Measurements from ENCODE around the gene GOLT1A.

Gene GOLT1A, protein sequence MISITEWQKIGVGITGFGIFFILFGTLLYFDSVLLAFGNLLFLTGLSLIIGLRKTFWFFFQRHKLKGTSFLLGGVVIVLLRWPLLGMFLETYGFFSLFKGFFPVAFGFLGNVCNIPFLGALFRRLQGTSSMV

DNA sequence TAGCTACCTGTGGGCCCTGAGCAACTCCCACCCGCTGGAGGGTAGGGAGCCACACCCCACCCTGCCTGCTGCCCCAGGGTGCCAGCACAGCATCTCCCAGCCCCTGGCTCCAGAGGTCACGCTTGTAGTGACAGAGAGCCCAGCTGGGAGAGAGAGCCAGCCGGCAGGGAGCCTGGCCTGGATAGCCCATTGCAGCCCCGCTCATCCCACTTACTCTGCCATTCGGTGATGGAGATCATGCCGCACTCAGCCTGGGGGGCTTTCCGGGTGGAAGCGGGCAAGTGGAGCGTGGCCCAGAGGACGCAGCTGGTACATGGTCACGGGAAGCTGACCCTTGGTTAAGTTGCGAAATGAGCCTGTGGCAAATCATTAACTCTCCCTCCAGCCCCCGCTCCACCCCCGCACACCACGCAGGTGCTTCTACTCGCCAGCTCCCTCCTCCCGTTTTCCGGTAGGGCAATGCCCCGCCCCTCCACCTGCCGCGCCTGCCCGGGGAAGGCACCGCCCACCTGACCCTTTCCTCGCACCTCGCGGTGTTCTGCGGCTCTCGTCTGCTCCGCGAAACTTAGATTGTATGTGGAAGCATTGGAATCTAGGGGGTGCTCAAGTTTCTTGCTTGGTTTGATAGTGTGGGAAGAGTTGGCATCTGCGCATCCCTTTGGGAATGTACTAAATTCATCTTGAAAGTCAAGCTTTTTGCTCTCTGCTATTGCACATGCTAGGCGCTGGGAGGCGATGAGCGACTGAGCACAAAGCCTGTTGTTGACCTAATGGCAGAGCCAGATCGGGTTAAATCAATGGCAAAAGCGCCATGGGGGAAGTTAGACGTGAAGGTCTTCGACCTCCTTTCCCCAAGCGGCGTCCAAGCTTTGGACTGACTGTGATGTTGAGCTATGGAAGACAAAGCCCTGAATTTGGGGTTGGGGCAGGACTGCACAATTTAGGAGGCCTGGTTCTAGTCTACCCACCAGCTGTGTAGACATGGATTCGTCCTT, at the start of gene GOLT1A:
GOLT1A (minus strand) TSS at position 321 of the 995 bp plus-strand sequence; CDS start at position 239, 82 bp downstream.
- in situ Hi-C loops (cut with HindIII; ENCODE audit: low sequenced_read_pairs): no loop called here

DNA sequence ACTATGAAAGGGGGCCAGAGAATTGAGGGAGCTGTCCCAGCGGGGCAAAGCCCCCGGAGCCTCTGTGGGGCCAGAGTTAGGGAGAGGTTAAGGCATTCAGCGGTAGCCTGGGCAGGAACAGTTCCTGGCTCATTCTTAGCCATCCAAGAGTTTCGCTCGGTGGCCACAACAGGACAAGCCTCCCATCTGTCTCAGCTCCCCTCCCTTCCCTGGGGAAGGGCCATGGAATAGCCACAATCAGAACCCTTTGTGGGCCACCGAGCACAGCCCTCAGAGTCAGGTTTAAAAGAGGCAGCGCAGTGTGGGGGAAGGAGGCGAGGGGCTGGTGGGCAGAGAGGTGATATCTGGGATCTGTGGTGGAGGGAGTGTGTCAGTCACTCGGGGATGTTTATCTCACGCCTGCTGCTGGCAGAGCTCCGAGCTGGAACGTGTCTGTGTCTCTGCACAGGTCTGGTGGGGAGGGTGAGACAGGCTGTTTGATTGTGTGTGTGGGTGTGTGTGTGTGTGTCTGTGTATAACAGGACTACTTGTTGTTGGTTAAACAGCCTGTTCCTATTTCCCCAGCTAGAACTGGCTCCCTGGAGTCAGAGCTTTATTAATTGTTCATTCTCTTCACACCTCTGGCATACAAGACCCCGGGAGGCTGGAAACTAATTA, 49.6 kb upstream of the GOLT1A start:
- in situ Hi-C loops (cut with HindIII; ENCODE audit: low sequenced_read_pairs): no loop called here

DNA sequence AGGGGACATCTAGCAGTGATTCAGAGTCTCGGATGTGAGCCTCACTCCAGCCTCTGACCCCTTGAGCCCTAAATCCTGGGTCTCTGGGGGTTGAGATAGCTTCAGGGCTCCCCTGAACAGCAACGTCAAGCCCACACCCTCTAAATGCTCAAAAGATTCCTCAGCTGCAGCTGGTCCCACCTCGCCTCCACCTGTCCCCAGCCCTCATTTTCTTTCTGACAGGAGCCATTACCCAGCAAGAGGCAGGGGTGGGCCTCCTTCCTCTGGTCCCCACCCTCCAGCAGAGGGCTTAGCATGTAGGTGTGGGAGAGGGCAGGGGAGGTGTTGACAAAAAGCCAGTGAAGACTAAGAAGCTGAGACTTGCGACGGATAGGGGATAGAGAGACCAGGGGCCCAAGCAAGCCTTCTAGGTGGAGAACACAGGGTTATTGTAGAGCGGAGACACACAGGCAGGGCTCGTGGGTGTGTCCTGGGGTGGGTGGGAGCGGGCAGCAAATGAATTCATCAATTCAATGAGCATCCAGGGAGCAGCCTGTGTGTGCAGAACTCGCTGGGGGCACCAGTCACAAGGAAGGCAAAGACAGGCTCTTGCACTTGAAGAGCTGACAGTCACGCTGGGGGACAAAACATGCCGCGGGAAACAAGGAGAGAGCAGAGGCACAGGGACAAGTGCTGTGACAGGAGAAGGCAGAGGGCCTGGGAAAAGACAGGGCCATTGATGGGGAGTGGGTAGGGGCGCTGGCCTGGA, 48.9 kb upstream of the GOLT1A start:
- in situ Hi-C loops (cut with HindIII; ENCODE audit: low sequenced_read_pairs): no loop called here

DNA sequence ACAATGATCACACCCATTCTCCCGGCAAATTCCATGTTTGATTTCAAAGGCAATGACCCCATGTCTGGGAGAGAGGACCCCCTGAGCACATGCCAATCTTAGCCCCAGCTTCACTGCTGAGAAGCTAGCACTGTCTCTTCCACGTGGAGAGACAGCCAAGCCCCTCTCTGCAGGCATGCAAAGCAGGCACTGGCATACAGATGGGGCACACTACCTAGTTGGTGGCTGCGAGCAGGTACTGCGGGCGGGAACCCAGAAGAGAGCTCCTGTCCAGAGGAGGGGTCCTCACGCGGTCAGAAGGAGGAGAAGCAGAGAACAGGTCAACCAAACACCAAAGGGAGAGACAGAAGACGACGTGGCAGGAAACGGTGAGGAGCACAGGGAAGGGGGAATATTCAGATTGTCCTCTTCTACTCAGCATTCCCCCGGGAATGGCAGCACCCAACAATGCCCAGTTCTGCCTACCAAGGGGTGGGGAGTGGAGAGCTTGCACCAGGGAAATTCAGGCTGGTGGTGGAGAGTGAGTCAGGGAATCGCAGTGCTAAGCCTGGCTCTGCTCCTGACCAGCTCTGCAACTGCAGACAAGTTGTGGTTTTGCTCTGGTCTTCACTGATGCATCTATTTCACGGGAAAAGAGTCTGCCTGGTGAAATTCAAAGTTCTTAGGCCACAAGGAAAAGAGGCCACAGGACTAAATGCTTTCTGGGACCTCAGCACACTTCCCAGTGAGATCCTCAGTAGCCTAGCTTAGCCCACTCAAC, 48.1 kb upstream of the GOLT1A start:
- in situ Hi-C loops (cut with HindIII; ENCODE audit: low sequenced_read_pairs): no loop called here

DNA sequence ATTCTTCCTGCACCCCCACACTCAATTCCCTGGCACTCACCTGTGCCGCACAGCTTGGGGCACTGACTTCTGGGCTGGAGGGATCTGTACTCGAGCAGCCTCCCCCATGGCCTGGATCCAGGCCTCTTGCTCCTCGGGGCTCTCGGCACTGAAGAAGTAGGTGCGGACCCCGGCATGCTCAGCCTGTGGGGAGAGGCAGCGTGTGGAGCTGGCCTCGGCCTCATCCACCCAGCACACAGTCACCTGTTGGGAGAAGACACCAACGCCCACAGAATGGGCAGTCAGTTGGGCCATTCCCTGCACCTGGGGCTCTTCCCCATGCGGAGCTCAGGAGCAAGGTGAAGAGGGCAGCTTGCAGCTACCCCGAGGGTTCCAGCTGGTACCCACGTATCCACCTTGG, 47.5 kb upstream of the GOLT1A start:
- in situ Hi-C loops (cut with HindIII; ENCODE audit: low sequenced_read_pairs): no loop called here

DNA sequence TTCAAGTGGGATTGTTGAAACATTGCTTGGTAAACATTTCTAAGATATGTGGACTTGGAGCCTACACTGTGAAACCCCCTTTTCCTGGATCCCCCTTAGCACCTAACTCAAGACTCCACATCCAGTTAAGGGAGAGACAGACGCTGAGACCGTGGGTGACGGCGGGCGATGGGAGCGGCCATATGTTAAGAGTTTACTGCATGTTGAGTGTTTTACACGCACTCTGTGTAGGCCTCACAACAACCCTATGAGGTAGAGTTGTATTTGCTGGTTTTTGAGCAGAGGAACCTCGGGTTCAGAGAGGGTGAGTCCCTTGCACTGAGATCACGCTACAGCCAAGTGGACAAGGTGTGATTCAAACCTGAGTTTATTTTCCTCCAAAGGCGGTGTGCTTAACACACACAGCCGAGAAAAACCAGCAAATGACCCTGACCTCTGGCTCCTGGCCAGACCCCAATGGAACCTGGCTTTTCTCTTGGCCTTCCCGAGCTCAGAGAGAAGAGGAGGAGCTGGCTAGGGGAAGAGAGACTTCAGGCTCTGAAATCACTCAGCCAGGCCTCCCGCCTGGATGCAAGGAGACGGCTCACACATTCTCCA, 46.9 kb upstream of the GOLT1A start:
- in situ Hi-C loops (cut with HindIII; ENCODE audit: low sequenced_read_pairs): no loop called here

DNA sequence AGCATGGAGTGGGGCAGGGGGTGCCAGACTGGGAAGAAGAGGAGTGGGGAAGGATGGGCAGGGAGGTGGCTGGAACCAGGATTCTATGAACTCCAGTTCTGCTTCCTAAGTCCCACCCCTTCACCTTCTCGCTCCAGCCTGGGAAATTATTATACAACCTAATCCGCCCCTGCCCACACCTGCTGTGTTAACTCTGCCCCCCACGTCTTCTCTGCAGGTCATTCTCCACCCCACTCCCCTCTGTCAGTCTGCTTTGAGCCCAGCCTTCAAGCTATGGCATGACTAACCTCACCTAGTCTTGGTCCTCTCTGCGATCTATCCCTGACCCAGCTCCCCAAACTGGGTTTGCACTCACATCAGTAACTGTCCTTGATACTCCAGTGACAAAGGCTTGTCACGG, 46.0 kb upstream of the GOLT1A start:
- in situ Hi-C loops (cut with HindIII; ENCODE audit: low sequenced_read_pairs): no loop called here

DNA sequence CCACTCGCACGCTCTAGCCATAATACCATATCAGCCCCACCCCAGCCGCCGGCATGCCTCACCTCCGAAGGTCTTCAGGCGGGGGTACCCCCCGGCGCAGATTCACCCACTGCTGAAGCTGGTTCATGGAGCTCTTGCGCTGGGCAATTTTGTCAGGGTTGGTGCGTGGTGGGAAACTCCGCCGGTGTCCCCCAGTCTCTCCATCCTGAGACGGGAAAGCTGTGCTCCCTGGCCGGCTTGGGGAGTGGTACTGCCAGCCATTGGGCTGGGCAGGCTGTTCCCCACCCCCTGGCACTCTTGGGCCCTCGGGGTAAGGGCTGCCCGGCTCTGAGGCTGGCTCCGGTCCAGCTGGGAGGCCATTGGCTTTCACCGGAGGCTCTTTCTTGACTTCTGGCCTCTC, 45.4 kb upstream of the GOLT1A start:
- in situ Hi-C loops (cut with HindIII; ENCODE audit: low sequenced_read_pairs): no loop called here

DNA sequence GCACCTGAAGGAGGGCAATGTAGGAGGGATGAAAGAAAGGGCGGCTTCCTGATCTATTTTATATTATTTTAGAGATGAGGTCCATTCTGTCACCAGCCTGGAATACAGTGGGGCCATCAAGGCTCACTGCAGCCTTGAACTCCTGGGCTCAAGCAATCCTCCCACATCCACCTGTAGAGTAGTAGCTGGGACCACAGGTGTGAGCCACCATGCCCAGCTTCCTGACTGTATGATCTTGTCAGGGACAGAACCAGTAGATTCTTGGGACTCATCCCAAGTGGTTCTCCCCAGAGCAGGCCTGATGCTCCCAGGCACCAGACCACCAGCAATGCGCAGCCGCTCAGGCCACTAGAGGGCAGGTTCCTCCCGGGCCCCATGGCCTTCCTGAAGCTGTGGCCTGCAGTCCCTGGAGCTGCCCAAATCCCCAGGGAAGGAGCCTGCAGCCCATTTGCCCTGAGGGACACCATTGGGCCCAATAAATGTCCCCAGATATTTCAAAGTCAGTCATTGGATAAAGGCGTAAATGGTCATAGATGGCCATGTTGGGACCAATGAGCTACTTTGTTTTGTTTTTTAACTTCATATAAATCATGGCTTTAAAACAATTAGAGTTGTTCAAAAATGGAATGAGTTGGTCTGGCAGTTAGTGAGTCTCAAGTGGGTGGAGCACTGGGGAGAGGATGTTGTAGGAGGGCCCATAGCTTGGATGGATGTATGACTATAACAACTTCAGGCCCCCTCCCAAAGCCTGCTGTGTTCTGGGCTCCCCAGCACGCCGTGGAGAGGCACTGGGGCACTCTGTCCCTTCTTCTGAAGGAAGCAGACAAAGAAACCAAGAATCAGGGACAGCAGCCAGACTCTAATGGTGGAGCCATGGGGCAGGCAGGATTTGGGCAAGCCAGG, 44.7 kb upstream of the GOLT1A start:
- in situ Hi-C loops (cut with HindIII; ENCODE audit: low sequenced_read_pairs): no loop called here

DNA sequence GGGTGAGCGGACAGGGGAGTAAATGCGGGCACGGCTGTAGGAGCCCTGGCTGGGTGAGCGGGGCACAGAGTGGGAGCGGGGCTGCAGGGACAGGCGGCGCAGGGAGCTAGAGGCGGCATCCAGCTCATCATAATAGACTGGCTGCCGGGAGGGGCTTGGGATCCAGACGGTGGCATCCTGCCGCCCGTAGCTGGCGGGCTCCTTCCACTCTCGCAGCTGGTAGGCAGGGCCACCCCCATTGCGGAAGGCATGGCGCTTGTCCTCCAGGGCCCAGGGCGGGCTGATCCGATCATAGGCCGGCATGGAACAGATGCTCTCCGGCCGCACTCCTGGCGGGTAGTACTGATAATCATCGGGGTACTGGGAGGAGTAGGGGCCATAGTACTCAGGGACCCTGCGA, 43.7 kb upstream of the GOLT1A start:
- in situ Hi-C loops (cut with HindIII; ENCODE audit: low sequenced_read_pairs): no loop called here

DNA sequence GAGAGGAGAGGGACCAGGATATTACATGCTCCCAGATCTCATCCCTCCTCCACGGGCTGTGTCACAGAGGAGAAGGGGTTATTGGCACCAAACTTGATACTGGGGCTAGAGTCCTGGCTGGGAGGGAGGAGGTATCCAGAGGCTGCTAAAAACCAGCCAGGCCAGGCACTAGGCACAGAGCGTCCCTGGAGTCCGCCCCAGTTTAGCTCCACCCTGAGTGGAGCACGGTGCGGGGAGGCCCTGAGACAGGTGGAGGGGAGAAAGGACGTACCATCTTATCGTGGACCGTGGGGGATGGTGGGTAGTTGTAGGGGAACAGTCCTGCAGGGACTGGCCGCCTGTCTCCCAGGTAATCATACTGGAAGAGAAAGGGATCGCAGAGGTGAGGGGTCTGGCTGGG, 42.7 kb upstream of the GOLT1A start:
- in situ Hi-C loops (cut with HindIII; ENCODE audit: low sequenced_read_pairs): no loop called here

DNA sequence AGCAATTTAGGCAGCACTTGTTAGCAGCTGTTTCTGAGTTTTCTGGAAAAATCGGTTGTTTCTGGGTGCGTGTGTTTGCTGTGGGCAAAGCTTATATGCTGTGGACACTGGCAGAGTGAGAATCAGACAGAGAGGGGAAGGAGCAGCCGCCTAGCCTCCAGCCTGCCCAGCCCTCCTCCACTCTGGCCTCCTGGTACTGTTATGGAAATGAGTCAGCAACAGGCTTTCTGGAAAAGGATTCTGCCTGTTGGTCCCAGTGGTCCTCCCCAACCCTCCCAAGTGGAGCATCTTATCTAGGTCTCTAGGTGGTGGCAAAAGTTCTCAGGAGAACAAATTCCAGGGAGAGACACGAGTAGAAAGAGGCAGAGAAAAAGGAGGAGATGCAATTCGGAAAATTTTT, 42.2 kb upstream of the GOLT1A start:
- in situ Hi-C loops (cut with HindIII; ENCODE audit: low sequenced_read_pairs): no loop called here

DNA sequence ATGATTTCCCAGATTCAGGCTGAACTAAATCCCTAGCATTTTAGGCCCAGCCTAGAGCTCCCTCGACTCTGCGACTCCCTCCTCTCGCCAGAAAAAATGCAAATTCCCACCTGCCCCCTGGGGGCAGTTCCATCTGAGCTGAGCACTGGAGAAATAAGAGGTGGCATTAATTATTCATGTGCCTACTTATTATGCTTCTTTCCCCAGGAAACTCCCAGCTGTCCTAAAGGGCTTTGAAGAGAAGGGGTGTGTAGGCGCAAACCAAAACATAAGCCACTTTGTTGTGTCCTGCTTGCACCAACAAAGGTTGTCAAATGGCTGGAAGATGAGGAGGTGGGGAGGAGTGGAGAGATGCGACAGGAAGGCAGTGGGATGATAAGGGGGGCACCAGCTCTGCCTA, 41.4 kb upstream of the GOLT1A start:
- in situ Hi-C loops (cut with HindIII; ENCODE audit: low sequenced_read_pairs): no loop called here

DNA sequence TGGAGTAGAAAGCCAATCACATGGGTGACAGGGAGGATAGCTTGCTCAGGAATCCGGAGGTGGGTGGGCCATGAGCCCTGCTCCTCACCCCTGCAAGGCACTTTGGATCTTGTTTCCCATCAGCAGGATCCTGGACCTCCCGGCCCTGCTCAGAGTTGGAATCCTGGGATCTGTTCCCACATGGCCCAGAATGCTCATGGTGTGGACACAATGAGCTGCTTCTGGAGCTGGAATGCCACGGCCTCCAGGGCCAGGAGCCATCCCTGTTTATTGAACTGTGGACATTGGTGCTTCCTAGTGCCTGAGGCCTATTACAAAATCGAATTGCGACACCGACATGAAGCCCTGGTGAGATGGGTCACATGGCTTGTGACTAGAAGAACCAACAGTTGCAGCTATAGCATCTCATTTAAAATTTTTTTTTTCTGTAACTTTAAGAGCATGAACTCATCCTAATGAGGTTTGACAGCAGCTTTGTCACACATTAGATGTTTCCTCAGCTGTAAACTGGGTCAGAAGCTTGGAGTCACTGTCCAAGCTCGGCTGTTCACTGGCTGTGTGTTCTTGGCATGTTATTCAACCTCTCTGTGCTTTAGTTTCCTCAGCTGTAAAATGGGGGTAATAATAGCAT, 40.4 kb upstream of the GOLT1A start:
- in situ Hi-C loops (cut with HindIII; ENCODE audit: low sequenced_read_pairs): no loop called here

DNA sequence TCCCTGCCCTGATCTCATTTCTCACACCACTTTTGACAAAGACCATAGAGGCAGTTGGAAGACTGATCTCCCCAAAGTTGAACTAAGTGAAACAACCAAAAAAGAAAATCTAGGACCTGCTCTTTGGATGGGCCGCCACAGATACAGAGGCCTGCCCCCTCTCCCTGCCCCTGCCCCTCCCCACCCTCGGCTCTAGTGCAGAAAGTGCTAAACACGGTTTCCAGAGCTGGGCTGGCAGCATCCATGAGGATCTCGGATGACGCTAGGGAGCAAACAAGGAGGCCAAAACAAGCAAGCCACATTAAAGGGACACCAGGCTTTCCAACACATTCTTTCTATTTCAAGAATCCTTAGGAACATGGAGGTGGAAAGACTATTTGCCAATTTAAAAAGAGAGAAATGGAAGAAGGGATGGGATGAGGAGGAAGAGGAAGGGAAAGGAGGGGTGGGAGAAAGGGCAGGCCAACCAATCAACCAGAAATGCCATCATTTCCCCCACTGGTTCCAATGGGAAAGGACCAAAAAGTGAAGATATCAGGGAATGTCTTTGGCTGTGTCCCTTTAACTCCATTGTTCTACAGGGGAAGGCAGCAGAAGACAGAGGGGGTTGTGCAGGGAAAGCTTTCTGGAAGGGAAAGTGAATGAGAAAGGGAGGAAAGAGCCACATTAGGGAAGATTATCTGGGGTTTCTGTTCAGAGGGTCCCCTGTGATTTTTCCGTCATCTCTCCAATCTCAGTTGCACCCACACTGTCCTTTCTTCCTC, 38.3 kb upstream of the GOLT1A start:
- in situ Hi-C loops (cut with HindIII; ENCODE audit: low sequenced_read_pairs): no loop called here

DNA sequence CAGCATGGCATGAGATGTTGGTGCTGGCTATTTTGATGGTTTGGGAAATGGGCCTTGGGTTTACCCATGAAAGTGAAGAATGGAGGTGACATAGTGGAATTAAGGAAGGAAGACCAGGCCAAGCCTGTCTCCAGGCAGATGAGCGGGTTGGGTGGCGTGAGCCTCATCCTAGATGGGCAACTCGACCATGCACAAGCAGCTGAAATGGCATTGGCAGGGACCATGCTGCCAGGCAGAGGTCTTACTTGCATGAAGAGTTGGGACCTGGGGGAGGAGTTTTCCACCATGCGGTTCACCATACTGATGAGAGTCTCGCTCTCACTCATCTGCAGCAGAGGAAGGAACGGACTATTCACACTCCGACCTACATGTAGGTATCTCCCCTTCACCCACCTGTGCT, 37.5 kb upstream of the GOLT1A start:
- in situ Hi-C loops (cut with HindIII; ENCODE audit: low sequenced_read_pairs): no loop called here

DNA sequence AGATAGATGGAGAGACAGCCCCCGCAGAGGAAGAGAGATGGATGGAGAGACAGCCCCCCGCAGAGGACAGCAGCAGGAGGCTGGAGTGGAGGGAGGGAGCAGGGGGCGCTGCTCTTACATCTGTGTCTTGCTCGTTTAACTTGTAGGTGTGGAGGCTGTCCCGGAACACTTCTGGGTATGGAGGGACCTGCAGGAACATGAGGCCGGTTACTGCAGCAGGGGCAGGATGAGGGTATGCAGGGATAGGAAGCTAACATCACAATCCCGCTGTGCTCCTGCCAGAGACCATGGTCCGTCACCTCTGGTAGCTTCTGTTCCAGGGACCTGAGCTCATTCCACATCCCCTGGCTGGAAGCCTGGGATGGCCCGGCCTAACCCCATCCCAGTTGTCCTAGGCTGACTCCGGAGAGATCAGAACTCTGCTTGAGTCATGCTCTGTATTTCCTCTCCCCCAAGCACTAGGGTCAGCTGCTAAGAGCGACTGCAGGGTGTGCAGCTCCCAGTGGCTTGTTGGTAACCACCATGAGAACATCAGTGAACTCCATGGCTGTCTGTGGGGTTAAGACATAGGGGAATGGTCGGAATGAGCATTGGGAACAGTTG, 36.7 kb upstream of the GOLT1A start:
- in situ Hi-C loops (cut with HindIII; ENCODE audit: low sequenced_read_pairs): no loop called here
